Aorta (tissue), 5 donors: ENCODE data around the gene INPP4B. TPM values are rescaled to one million over a fixed set of nuclear protein-coding genes. Genes with fewer than 3 reads are reported as not detected.
"Not testable (repeated sequence)": the region's sequence is repeated elsewhere in the genome, so short reads cannot be mapped to it uniquely, and the experiment has no call there.

Experiments
- ATAC-seq: fragments of 200-7000 bp; cut with Tn5 transposase; one replicate; pipeline ENCODE4 v1.9.1; 2022; ENCODE audit warnings: moderate library complexity; ENCODE audit not compliant: low FRiP score
- DNase-seq, 2 donors: peaks; one replicate each; pipeline ENCODE4 v3.0.0-alpha.2; 2020
- H3K27ac ChIP-seq, 2 donors: one replicate each; pipeline ENCODE4 v1.5.1; 2013; ENCODE audit warnings: low read length in 2 of 2, mild to moderate bottlenecking in 2 of 2, moderate library complexity in 2 of 2, control low read depth in 1 of 2, inconsistent platforms in 1 of 2, low read depth in 1 of 2
- H3K27me3 ChIP-seq, 2 donors: one replicate each; pipeline ENCODE4 v1.6.1; 2013; ENCODE audit warnings: control low read depth in 1 of 2, low read length in 1 of 2, mild to moderate bottlenecking in 1 of 2, moderate library complexity in 1 of 2; ENCODE audit not compliant: insufficient read depth in 2 of 2, control insufficient read depth in 1 of 2
- H3K36me3 ChIP-seq, 2 donors: one replicate each; pipeline ENCODE4 v1.6.1; 2013; ENCODE audit warnings: control low read depth in 1 of 2, low read length in 1 of 2, mild to moderate bottlenecking in 1 of 2; ENCODE audit not compliant: insufficient read depth in 2 of 2, control insufficient read depth in 1 of 2
- H3K4me1 ChIP-seq, 2 donors: one replicate each; pipeline ENCODE4 v1.6.1; 2013; ENCODE audit warnings: low read length in 2 of 2, control low read depth in 1 of 2, mild to moderate bottlenecking in 1 of 2, moderate library complexity in 1 of 2; ENCODE audit not compliant: insufficient read depth in 2 of 2, control insufficient read depth in 1 of 2
- H3K4me3 ChIP-seq, 2 donors: one replicate each; pipeline ENCODE4 v1.5.1; 2013; ENCODE audit warnings: low read length in 2 of 2, control low read depth in 1 of 2, mild to moderate bottlenecking in 1 of 2
- H3K9me3 ChIP-seq: one replicate; pipeline ENCODE4 v1.6.1; 2013; ENCODE audit warnings: mild to moderate bottlenecking, low read length; ENCODE audit not compliant: control insufficient read depth
- WGBS, 2 donors: extraction: QIAGEN DNeasy Blood & Tissue Kit; methylation state at CpG; one replicate each; pipeline ENCODE4 v1.1.7; 2013; 5-methylcytosine and 5-hydroxymethylcytosine counted together
- intact Hi-C, 2 donors: fragments of 100-400 bp; cut with DNase I; formaldehyde crosslinking; loops; one replicate each; pipeline versions ENCODE4 v1.14.2 to v1.15.0; 2022
- polyA plus RNA-seq, 2 donors: library from polyadenylated mRNA; stranded (reverse); fragments of 200-250 nt; gene quantifications; one replicate each; pipeline ENCODE4 v1.2.3, GENCODE V29; 2013
- total RNA-seq, 2 donors: library from RNA; stranded (reverse); fragmentation: NEBNext Ultra II Directional; extraction: Animal tissue kit (Norgen Biotek cat#: 25700); gene quantifications; one replicate each; pipeline ENCODE4 v1.2.1, GENCODE V29; 2021
- donor health status: healthy with polysubstance abuse.
- donor health status: Bipolar disorder and iron deficiency.
- donor health status: DM: no; HTN: no; CAD: no.
- donor health status: DM: no; HTN: no; CAD: no.
- donor health status: DM: yes; HTN: yes; CAD: no.

INPP4B gene
- total and polyA plus RNA-seq, 4 donors: 3.3 to 36.8 (median 20.7) TPM

DNA sequence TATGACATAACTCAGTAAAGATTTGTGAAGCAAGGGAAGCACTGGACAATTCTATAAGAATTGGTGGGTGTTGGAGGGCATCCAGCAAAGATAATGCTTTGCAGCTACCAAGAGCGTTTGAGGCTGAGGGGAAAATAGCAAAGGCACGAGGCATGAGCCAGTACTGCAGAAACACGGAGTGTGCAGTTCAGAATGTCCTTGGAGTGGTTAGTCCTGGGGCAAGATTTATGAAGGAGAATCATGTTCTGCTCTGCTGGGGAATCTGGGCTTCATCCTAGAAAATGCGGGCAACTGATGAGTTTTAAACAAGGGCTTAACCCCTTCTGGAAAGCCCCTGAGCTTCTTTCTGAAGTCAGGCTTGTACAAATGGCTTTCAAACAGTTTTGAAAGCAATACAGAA, 757.2 kb downstream of the INPP4B start:
- ATAC-seq: no peak
- Histone ChIP-seq H3K27me3 (no peaks in the 10 kb centered on the region), H3K4me1 (no peaks in the 10 kb centered on the region), H3K4me3 (no peak overlapping the region), H3K36me3 (no peaks in the 10 kb centered on the region), H3K9me3 (no peaks in the 10 kb centered on the region), H3K27ac (no peak overlapping the region)
- DNase-seq: no peak
- intact Hi-C loops: no loop called here
- WGBS, 2 donors: 64 to 66% methylated on average over 4 of the region's 4 CpGs

DNA sequence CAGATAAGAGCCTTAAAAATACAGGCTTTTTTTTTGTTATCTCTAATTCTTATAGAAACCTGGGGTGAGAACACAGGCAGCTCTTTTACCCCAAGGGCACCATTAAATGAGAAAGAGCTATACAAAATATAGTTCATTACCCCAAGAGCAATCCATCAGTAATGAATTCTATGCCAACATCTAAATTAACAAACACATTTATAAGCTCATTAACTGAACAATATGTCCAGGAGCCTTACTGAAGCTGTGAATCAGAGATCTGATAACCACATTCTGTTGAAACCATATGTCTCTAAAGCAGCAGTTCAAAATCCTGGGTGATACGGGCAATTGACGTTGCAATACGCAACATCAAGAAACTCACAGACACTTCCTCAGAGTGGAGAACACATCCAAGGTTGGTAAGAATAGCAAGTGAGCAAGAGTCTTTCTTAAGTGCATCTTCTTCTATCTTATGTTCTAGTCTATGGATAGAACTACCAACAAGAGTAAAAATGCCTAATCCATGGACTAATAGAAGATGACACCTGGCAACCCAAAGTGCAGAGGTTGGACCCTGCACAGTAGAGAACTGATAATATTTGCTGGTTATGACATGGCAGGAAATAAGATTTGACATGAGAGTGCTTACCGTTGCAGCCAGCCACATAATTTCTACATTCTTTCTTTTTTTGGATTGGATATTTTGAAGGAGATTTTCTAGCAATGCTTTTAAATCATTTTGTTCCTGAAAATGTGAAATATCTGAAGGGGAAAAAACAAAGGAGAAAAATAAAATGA, 760.4 kb downstream of the INPP4B start:
- ATAC-seq: no peak
- WGBS, 2 donors: 73 to 90% methylated on average over 4 of the region's 4 CpGs

DNA sequence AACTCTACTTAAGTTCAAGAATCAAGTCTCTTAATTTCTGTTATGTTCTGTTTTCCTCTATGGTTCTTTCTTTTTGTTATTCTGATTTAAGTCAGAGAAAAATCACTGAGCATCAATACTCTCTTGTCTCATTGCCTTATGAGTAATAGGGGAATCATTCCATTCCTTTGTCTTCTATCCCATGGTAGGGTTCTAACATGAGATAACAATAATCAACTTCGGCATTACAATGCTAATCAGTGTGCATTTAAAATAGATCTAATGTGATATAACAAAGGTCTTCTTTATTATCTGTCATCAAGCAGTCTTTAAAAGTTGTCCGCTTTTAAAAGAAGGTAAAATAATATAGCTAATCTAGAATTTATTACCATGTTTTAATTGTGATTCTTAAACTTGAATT, 762.8 kb downstream of the INPP4B start:
- H3K4me1 ChIP-seq: no peaks in the 10 kb centered on the region
- no peak for ATAC-seq
- no peaks in the 10 kb centered on the region for H3K36me3 ChIP-seq
- 88 to 92% methylated on average over 2 of the region's 2 CpGs for WGBS, 2 donors
- intact Hi-C loops: no loop called here
- no peak overlapping the region for H3K4me3 ChIP-seq
- H3K9me3 ChIP-seq: no peaks in the 10 kb centered on the region
- H3K27me3 ChIP-seq: no peaks in the 10 kb centered on the region
- no peak overlapping the region for H3K27ac ChIP-seq
- DNase-seq: no peak

More for the DNA sequence above, 760.4 kb downstream of the INPP4B start:
- no peaks in the 10 kb centered on the region for H3K36me3 ChIP-seq
- no peaks in the 10 kb centered on the region for H3K27me3 ChIP-seq
- DNase-seq: no peak
- no peaks in the 10 kb centered on the region for H3K9me3 ChIP-seq
- no peak overlapping the region for H3K4me3 ChIP-seq
- intact Hi-C loops: no loop called here
- H3K27ac ChIP-seq: no peak overlapping the region
- no peaks in the 10 kb centered on the region for H3K4me1 ChIP-seq

DNA sequence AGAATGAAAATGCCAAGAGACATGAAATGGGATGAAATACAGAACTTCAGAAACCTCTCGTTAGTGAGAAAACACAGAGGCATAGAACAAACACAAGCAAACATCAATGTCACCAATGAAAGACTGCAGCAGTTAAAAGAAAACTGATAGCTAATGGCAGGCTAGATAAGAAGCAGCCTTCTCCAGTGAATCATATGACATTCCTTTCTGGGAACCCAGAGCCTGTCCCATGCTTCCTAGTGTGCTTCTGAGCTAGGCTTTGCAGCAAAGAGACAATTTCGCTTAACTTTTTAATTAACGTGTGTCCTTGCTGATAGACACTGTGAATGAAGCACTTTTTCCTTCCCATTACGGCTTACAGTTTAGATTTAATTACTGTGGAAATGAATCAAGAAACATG, 765.1 kb downstream of the INPP4B start:
- intact Hi-C loops: no loop called here
- WGBS, 2 donors: 83 to 84% methylated on average over 4 of the region's 4 CpGs

DNA sequence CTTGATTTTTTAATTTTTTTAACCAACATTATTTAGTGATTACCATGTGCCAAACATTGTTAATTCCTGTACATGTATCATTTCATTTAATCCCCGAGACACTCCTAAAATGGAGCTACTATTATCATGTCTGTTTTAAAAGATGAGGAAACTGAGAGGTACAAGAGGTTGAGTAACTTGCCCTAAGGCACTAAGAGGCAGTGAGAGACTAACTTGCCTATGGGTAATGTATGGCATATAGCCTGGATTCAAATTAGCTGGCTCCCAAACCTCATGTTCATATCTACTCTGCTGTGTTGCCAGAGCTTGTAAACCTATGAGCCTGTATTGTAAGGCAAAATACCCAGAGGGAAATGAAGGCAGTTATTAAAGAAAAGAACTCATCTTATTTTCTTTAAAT, 766.1 kb downstream of the INPP4B start:
- Histone ChIP-seq H3K27ac (no peak overlapping the region), H3K4me3 (no peak overlapping the region), H3K27me3 (no peaks in the 10 kb centered on the region), H3K4me1 (no peaks in the 10 kb centered on the region), H3K36me3 (no peaks in the 10 kb centered on the region), H3K9me3 (no peaks in the 10 kb centered on the region)
- DNase-seq (no peak), ATAC-seq (no peak)
- intact Hi-C loops: no loop called here
- WGBS, 2 donors: 98% methylated on average over 1 of the region's 1 CpG

More for the DNA sequence above, 765.1 kb downstream of the INPP4B start:
- Histone ChIP-seq H3K27me3 (no peaks in the 10 kb centered on the region), H3K27ac (no peak overlapping the region), H3K4me3 (no peak overlapping the region), H3K36me3 (no peaks in the 10 kb centered on the region), H3K9me3 (no peaks in the 10 kb centered on the region), H3K4me1 (no peaks in the 10 kb centered on the region)
- no peak for DNase-seq
- no peak for ATAC-seq

DNA sequence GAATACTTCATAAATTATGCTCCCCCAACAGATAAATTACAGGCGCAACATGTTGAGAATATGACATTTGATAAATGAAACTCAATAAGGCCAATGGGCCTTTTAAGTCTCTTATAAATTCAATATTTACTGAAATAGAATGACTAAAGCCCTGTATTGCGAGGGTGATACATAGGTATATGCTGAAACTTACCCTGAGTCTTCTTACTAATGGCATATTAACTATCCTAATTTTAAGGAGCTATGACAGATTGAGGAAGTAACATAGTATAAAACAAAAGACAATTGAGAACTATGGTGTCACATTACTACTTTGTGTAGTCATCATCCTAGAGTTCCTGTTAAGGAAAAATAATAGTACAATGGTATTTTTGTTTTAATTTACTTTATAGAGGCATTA, 769.1 kb downstream of the INPP4B start:
- 51% methylated on average over 2 of the region's 2 CpGs for WGBS, 2 donors
- H3K27me3 ChIP-seq: no peaks in the 10 kb centered on the region
- no peak overlapping the region for H3K4me3 ChIP-seq
- no peaks in the 10 kb centered on the region for H3K9me3 ChIP-seq
- H3K27ac ChIP-seq: no peak overlapping the region
- H3K4me1 ChIP-seq: no peaks in the 10 kb centered on the region
- intact Hi-C loops: no loop called here
- no peaks in the 10 kb centered on the region for H3K36me3 ChIP-seq
- ATAC-seq (no peak), DNase-seq (no peak)

DNA sequence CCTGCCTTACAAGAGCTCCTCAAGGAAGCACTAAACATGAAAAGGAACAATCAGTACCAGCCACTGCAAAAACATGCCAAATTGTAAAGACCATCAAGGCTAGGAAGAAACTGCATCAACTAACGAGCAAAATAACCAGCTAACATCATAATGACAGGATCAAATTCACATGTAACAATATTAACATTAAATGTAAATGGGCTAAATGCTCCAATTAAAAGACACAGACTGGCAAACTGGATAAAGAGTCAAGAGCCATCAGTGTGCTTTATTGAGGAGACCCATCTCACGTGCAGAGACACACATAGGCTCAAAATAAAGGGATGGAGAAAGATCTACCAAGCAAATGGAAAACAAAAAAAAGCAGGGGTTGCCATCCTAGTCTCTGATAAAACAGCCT, 777.8 kb downstream of the INPP4B start:
- H3K36me3 ChIP-seq, H3K9me3 ChIP-seq, H3K27me3 ChIP-seq, DNase-seq, intact Hi-C loops, H3K27ac ChIP-seq, ATAC-seq, H3K4me3 ChIP-seq, H3K4me1 ChIP-seq: not testable (repeated sequence)
- WGBS, 2 donors: 84 to 90% methylated on average over 1 to 2 of the region's 2 CpGs

DNA sequence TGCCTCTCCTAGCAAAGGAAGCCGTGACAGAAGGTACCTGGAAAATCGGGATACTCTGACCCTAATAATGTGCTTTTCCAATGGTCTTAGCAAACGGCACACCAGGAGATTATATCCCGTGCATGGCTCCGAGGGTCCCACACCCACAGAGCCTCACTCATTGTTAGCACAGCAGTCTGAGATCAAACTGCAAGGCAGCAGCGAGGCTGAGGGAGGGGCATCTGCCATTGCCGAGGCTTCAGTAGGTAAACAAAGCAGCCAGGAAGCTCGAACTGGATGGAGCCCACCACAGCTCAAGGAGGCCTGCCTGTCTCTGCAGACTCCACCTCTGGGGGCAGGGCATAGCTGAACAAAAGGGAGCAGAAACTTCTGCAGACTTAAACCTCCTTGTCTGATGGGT, 779.5 kb downstream of the INPP4B start:
- H3K36me3 ChIP-seq, ATAC-seq, H3K4me3 ChIP-seq, H3K4me1 ChIP-seq, H3K27ac ChIP-seq, DNase-seq, intact Hi-C loops, H3K27me3 ChIP-seq, H3K9me3 ChIP-seq: not testable (repeated sequence)
- WGBS, 2 donors: 95 to 96% methylated on average over 8 of the region's 8 CpGs

DNA sequence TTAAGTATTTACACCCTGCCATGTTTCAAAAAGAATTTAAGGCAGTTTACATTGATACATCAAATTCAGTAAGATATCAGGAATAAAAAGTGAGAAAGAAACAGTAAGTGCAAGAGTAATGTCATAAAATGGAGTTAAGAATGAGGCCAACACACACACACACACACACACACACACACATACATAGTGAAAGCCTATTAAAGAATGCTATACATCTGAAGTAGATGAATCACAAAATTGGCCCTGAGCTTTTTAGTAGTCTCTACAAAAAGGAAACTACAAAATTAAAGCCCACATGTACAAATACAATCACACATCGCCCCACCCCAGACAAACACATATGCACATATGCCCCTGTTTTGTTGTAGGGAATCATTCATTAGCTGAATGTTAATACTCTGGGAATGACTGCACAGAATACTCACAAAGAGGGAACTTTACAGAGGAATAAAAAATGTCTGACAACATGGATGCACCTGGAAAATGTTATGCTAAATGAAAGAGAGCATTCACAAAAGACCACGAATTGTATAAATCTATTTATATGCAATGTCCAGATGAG, 780.9 kb downstream of the INPP4B start:
- no peaks in the 10 kb centered on the region for H3K9me3 ChIP-seq
- WGBS, 2 donors: 93 to 97% methylated on average over 2 of the region's 2 CpGs
- intact Hi-C loops: no loop called here
- no peaks in the 10 kb centered on the region for H3K27me3 ChIP-seq
- H3K36me3 ChIP-seq: no peaks in the 10 kb centered on the region
- no peak for ATAC-seq
- DNase-seq: no peak
- no peak overlapping the region for H3K4me3 ChIP-seq
- H3K4me1 ChIP-seq: peaks cover 0 to 4% of the 10 kb centered on the region in 2 donors
- no peak overlapping the region for H3K27ac ChIP-seq
